Left cardiac atrium (tissue), 4 donors: ENCODE measurements around the gene TTLL7. TPM values are rescaled to one million over a fixed set of nuclear protein-coding genes. Genes with fewer than 3 reads are reported as not detected.
"Not testable (repeated sequence)": the region's sequence is repeated elsewhere in the genome, so short reads cannot be mapped to it uniquely, and the experiment has no call there.

Source experiments
- ATAC-seq, 2 donors: fragments of 200-7000 bp; cut with Tn5 transposase; one replicate each; pipeline ENCODE4 v1.9.1; 2020; ENCODE audit warnings: mild to moderate bottlenecking in 2 of 2, moderate library complexity in 2 of 2
- DNase-seq: peaks from one replicate; pipeline ENCODE4 v3.0.0-alpha.2; 2020
- intact Hi-C, 2 donors: fragments of 100-400 bp; cut with DNase I; formaldehyde crosslinking; loops; one replicate each; pipeline versions ENCODE4 v1.14.1 to v1.15.1; 2022 to 2023
- total RNA-seq, 2 donors: library from RNA; stranded (reverse); fragmentation: NEBNext Ultra II Directional; extraction: Animal tissue kit (Norgen Biotek cat#: 25700); gene quantifications; one replicate each; pipeline ENCODE4 v1.2.1, GENCODE V29; 2021
- donor health status: DM: no; HTN: yes; CAD: no.
- donor health status: DM: no; HTN: yes; CAD: no; lungs with severe emphysema.
- donor health status: DM: yes; HTN: yes; CAD: no.
- donor health status: Dilated cardiomyopathy.

TTLL7 gene
- total RNA-seq, 2 donors from 2014 or later = 13.7 to 19.1 TPM

GRCh38 chr1:83999316-83999819 lies 436 bp upstream of the TTLL7 start:
- DNase-seq (peak; percentile 83), ATAC-seq (peak; percentile 95 to 97)
- intact Hi-C loops = no loop called here

- intact Hi-C loops = no loop called here
- ATAC-seq (no peak), DNase-seq (no peak)
These were observed 781 bp downstream of the TTLL7 start for GRCh38 chr1:83998205-83998497.

- DNase-seq (no peak), ATAC-seq (no peak)
- intact Hi-C loops = no loop called here
These were observed 1.3 kb downstream of the TTLL7 start for GRCh38 chr1:83997631-83998030.

GRCh38 chr1:83996621-83997020 lies 2.3 kb downstream of the TTLL7 start:
- ATAC-seq (no peak), DNase-seq (no peak)
- intact Hi-C loops = no loop called here

- DNase-seq (no peak), ATAC-seq (no peak)
- intact Hi-C loops = no loop called here
These were observed 2.7 kb downstream of the TTLL7 start for GRCh38 chr1:83996191-83996590.

- ATAC-seq (no peak), DNase-seq (no peak)
- intact Hi-C loops = no loop called here
These were observed 3.3 kb downstream of the TTLL7 start for GRCh38 chr1:83995649-83996048.

GRCh38 chr1:83994111-83994510 lies 4.8 kb downstream of the TTLL7 start:
- ATAC-seq (no peak), DNase-seq (no peak)
- intact Hi-C loops = no loop called here

- intact Hi-C loops = no loop called here
- DNase-seq (no peak), ATAC-seq (no peak)
These were observed 8.2 kb downstream of the TTLL7 start for GRCh38 chr1:83990734-83991133.

- no peak for DNase-seq
- intact Hi-C loops = no loop called here
- no peak for ATAC-seq
These were observed 13.9 kb downstream of the TTLL7 start for GRCh38 chr1:83985048-83985447.

GRCh38 chr1:83983918-83984317 lies 15.0 kb downstream of the TTLL7 start:
- DNase-seq, ATAC-seq, intact Hi-C loops: not testable (repeated sequence)

- DNase-seq (no peak), ATAC-seq (no peak)
- intact Hi-C loops = no loop called here
These were observed 20.9 kb downstream of the TTLL7 start for GRCh38 chr1:83978056-83978455.

GRCh38 chr1:83976920-83977319 lies 22.0 kb downstream of the TTLL7 start:
- DNase-seq (no peak), ATAC-seq (no peak)

GRCh38 chr1:83970802-83971201 lies 28.1 kb downstream of the TTLL7 start:
- no peak for DNase-seq
- intact Hi-C loops = no loop called here
- peak in 1 of 2 donors; percentile 41 for ATAC-seq

More at GRCh38 chr1:83976920-83977319, 22.0 kb downstream of the TTLL7 start:
- intact Hi-C loops = no loop called here

GRCh38 chr1:83970114-83970513 lies 28.8 kb downstream of the TTLL7 start:
- DNase-seq (no peak), ATAC-seq (no peak)
- intact Hi-C loops = no loop called here

- DNase-seq (no peak), ATAC-seq (no peak)
- intact Hi-C loops = no loop called here
These were observed 31.6 kb downstream of the TTLL7 start for GRCh38 chr1:83967336-83967735.

GRCh38 chr1:83964153-83964552 lies 34.8 kb downstream of the TTLL7 start:
- DNase-seq (no peak), ATAC-seq (no peak)
- intact Hi-C loops = no loop called here

GRCh38 chr1:83961571-83962295 lies 37.2 kb downstream of the TTLL7 start:
- ATAC-seq = no peak
- intact Hi-C loops = no loop called here
- DNase-seq = no peak

GRCh38 chr1:83960669-83961277 lies 38.2 kb downstream of the TTLL7 start:
- intact Hi-C loops = no loop called here
- ATAC-seq = no peak
- no peak for DNase-seq

GRCh38 chr1:83959824-83960498 lies 39.0 kb downstream of the TTLL7 start:
- intact Hi-C loops = no loop called here
- ATAC-seq (peak in 1 of 2 donors; percentile 37), DNase-seq (no peak)

GRCh38 chr1:83958704-83959103 lies 40.2 kb downstream of the TTLL7 start:
- intact Hi-C loops = no loop called here
- ATAC-seq = no peak
- no peak for DNase-seq
